Hepatocyte (in vitro differentiated cells): Measurements from ENCODE around the gene RASGRF1.

Experiments used
- EZH2 ChIP-seq: fragments of 200-600 bp; sonication (generic); IDR thresholded peaks from 2 replicates; pipeline ENCODE4 v1.6.1; 2016; ENCODE audit warnings: antibody characterized with exemption, mild to moderate bottlenecking, borderline replicate concordance
- EZH2phosphoT487 ChIP-seq: fragments of 200-600 bp; sonication (generic); IDR thresholded peaks from one replicate; pipeline ENCODE4 v1.6.1; 2018; ENCODE audit warnings: antibody characterized with exemption, mild to moderate bottlenecking, low read depth, moderate library complexity; ENCODE audit not compliant: unreplicated experiment, severe bottlenecking
- TF ChIP-seq, protein P1 (sequence below): fragments of 200-600 bp; sonication (generic); IDR thresholded peaks from 2 replicates; pipeline ENCODE4 v1.5.1; 2016; ENCODE audit warnings: antibody characterized with exemption, mild to moderate bottlenecking; ENCODE audit not compliant: poor library complexity

DNA sequence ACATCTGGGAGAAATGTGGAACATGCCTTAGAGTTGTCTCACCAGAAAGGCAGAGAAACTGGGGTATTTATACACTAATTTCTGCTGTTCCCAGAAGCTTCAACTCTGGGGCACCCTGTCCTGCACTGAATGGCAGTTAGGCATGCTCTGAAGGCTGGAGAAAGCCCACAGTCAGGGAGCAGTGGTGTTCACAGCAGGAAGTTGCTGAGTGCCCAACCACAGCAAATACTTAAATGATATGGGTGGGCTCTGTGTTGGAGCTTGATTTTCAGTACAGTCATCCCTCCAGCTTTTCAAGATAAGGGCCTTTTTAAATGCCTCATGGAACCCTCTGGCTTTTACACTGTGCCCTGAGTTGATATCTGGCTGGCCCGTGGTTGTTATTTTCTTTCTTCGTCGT lies 38.7 kb upstream of the RASGRF1 start:
- TF ChIP-seq EZH2phosphoT487 = no peak
- TF ChIP-seq, protein P1, sequence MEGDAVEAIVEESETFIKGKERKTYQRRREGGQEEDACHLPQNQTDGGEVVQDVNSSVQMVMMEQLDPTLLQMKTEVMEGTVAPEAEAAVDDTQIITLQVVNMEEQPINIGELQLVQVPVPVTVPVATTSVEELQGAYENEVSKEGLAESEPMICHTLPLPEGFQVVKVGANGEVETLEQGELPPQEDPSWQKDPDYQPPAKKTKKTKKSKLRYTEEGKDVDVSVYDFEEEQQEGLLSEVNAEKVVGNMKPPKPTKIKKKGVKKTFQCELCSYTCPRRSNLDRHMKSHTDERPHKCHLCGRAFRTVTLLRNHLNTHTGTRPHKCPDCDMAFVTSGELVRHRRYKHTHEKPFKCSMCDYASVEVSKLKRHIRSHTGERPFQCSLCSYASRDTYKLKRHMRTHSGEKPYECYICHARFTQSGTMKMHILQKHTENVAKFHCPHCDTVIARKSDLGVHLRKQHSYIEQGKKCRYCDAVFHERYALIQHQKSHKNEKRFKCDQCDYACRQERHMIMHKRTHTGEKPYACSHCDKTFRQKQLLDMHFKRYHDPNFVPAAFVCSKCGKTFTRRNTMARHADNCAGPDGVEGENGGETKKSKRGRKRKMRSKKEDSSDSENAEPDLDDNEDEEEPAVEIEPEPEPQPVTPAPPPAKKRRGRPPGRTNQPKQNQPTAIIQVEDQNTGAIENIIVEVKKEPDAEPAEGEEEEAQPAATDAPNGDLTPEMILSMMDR = no peak
- TF ChIP-seq EZH2 = no peak
